Measurements from ENCODE around the gene ELFN2.

DNA sequence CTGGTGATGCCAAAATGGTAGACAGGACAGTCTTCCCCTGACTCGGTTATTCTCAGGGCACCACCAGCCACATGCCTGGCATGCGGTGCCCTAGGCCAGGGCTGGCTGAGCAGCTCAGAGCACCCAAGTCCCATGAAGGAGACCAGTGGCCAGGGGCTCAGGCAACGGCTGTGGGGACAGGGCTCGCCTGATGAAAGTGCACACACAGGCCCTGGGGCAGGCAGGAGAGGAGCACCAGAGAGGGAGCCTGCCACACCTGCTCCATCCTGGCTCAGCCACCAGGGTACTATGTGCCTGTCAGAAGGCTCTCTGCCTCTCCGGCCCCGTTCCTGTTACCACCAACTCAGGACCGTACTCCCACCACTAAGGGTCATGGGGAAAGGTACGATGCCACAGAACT, 12.1 kb downstream of the ELFN2 start:
- TF ChIP-seq CTCF (IDR thresholded peaks at IDR 0.05; ENCODE audit: borderline replicate concordance, extremely low read depth, low read length, poor library complexity, severe bottlenecking) (no peak), EZH2 (IDR thresholded peaks at IDR 0.05; ENCODE audit: borderline replicate concordance, low read depth, low read length, severe bottlenecking) (no peak)
